Measurements from ENCODE around the gene TSPEAR.
A peak's percentile ranks its signal among the peaks of the same experiment; 100 is the strongest.

TSPEAR gene

GRCh38 chr21:44515359-44516165 is 195.8 kb downstream of the TSPEAR start:
- DNase-seq (ENCODE audit: low spot score) = no peak

GRCh38 chr21:44514746-44515358 is 196.5 kb downstream of the TSPEAR start:
- no peak for DNase-seq (ENCODE audit: low spot score)

- no peak for DNase-seq (ENCODE audit: low spot score)
These were observed 197.2 kb downstream of the TSPEAR start for GRCh38 chr21:44514218-44514520.

GRCh38 chr21:44513389-44514217 is 197.8 kb downstream of the TSPEAR start:
- DNase-seq (ENCODE audit: low spot score) = no peak

GRCh38 chr21:44512496-44513388 is 198.6 kb downstream of the TSPEAR start:
- DNase-seq (ENCODE audit: low spot score) = no peak

- DNase-seq (ENCODE audit: low spot score) = no peak
These were observed 199.5 kb downstream of the TSPEAR start for GRCh38 chr21:44511938-44512275.

- no peak for DNase-seq (ENCODE audit: low spot score)
These were observed 200.0 kb downstream of the TSPEAR start for GRCh38 chr21:44511219-44511937.

- peak; percentile 46 for DNase-seq (ENCODE audit: low spot score)
These were observed 200.7 kb downstream of the TSPEAR start for GRCh38 chr21:44510508-44511218.

- DNase-seq (ENCODE audit: low spot score) = no peak
These were observed 201.3 kb downstream of the TSPEAR start for GRCh38 chr21:44510109-44510507.

- peak; percentile 36 for DNase-seq (ENCODE audit: low spot score)
These were observed 201.8 kb downstream of the TSPEAR start for GRCh38 chr21:44509539-44509938.

- no peak for DNase-seq (ENCODE audit: low spot score)
These were observed 202.5 kb downstream of the TSPEAR start for GRCh38 chr21:44508711-44509445.

- no peak for DNase-seq (ENCODE audit: low spot score)
These were observed 203.0 kb downstream of the TSPEAR start for GRCh38 chr21:44508426-44508710.

GRCh38 chr21:44507673-44508425 is 203.5 kb downstream of the TSPEAR start:
- DNase-seq (ENCODE audit: low spot score) = no peak

GRCh38 chr21:44506279-44507255 is 204.8 kb downstream of the TSPEAR start:
- DNase-seq (ENCODE audit: low spot score) = no peak

- DNase-seq (ENCODE audit: low spot score) = no peak
These were observed 205.6 kb downstream of the TSPEAR start for GRCh38 chr21:44505673-44506278.

- no peak for DNase-seq (ENCODE audit: low spot score)
These were observed 207.4 kb downstream of the TSPEAR start for GRCh38 chr21:44503901-44504399.

Data from AG08395 (cell line).